Hematopoietic multipotent progenitor cell (in vitro differentiated cells): ENCODE results near the gene CDC14A. TPM values are rescaled to one million over a fixed set of nuclear protein-coding genes. Genes with fewer than 3 reads are reported as not detected.
"Not testable (repeated sequence)": the region's sequence is repeated elsewhere in the genome, so short reads cannot be mapped to it uniquely, and the experiment has no call there.

Experiments
- DNase-seq, 3 donors: peaks; one replicate each; pipeline ENCODE4 v3.0.0-alpha.2; 2011 to 2015; ENCODE audit warnings: low read depth in 2 of 3, low spot score in 2 of 3
- total RNA-seq: library from RNA; depleted of rRNA; stranded (reverse); fragments of >200 nt; gene quantifications from one replicate; pipeline ENCODE4 v1.2.3, GENCODE V29; 2012

CDC14A gene
- total RNA-seq, 1 donor = 39.6 TPM

DNA sequence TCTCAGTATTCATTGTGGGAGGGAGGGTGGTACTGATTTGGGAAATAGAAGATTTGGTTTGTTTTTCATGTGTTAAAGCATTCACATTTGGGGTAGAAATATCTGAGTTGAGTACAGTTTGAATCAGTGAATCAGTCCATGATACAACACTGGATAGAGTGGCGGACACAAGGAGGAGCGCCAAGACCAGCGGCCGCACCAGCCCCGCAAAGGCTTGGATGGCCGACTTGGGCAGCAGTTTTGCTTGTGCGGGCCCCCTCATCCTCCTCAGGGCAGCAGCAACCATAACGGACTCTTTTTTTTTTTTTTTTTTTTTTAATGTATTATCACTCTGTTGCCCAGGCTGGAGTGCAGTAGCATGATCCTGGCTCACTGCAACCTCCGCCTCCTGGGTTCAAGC, 20.0 kb upstream of the CDC14A start:
- no peak for DNase-seq

DNA sequence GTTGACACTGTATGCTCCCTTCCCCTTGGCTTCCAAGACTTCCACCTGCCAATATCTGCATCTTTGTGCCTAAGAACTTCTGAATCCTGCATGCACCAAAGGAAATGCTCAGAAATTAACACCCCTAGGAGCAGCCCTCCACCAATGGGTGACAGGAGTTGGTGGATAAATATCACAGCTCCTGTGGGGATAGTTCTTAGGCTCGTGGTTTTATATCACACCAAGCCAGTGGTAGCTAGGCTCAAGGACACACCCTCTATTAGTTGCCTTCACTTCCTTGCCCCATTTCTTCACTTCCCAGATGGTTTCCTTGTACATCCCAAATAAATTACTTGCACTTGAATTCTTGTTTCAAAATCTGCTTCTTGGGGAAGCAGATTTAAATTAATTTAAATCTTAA, 16.9 kb upstream of the CDC14A start:
- DNase-seq = no peak

DNA sequence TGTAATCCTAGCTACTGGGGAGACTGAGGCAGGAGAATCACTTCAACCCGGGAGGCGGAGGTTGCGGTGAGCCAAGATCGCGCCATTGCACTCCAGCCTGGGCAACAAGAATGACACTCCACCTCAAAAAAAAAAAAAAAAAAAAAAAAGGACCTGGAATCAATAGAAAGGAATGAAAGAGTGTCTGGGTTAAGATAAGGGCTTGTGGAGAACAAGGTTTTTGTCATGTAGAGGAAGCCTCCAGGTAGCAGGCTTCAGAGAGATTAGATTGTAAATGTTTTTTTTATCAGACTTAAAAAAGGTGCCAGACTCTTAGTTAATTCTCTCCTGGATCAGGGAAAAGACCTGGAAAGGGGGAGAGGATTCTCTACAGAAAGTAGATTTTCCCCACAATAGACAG, 14.4 kb upstream of the CDC14A start:
- DNase-seq = not testable (repeated sequence)

DNA sequence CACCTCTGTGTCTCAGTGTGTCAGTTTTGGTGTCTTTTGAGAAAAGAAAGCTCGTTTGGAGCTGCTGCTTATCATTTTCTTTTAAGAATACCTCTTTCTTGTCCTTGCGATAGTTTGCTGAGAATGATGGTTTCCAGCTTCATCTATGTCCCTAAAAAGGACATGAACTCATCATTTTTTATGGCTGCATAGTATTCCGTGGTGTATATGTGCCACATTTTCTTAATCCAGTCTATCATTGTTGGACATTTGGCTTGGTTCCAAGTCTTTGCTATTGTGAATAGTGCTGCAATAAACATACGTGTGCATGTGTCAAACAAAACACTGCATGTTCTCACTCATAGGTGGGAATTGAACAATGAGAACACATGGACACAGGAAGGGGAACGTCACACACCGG, 12.6 kb upstream of the CDC14A start:
- DNase-seq = not testable (repeated sequence)

DNA sequence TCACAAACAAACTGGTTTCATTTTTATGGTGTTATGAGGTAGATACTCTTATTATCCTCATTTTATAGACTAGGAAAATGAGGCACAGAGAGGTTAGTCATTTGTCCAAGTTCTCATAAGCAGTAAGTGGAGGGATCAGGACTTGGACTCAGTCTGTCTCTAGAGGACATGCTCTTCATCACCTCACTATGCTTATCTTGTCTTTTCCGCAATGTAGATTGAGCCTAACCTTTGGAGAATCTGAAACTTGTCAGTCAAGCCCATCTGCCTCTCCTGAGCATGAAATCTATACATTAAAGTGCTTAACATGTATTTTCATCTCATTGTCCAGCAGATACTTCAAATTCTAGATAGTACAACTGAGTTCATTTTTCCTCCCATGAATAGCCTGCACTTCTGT, 11.8 kb upstream of the CDC14A start:
- no peak for DNase-seq

DNA sequence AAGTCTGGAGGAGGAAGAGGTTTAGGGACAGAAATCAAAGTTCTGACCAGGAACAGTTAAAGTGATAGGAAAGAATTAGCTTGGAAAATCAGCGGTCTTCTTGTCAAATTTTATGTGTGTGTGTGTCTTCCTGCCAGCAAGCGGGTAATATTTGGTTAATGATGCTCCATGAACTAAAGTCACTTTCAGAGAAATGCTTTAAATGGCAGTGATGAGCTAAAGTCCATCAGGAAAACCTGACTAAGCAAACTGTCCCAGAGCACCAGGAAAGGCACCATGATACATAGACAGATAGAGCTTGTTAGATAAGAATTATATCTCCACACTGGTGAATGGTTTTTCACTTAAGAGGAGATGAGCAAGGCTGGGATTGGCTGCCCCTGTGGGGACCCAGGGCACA, 10.0 kb upstream of the CDC14A start:
- DNase-seq = no peak

DNA sequence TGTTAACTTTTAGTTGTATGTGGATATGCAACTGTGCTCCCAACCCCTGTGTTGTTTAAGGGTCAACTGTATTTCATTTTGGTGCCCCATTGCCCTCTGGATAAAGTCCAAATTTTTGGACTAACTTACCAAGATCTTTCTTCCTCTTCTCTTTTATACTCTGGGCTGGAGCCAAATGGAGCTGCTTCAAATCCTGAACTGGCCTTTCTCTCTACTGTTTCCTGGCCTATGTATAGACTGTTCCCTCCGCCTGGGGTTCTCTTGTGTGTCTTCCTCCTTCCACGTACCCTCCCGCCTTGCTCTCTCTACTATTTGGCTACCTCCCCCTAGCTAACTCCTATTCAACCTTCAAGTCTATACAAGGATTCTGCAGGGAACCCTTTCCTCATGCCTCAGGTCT, 8.4 kb upstream of the CDC14A start:
- no peak for DNase-seq

DNA sequence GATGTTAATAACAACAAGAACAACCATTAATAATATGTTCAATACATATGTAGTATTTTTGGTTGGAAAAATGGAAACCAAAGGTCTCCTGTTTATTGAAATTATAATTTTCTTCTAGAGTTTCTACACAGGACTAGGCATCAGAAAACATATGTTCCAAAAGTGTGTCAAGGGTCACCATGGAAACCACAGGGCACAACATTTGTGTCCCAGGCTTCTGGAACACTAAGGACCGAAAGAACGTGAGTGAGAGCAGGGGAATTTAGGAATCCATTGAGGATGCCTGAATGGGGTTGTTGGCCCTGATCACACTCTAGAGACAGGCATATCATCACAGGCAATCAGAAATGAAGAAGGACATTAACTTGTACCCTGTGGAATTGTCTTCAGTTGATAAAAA, 7.5 kb upstream of the CDC14A start:
- DNase-seq = no peak

DNA sequence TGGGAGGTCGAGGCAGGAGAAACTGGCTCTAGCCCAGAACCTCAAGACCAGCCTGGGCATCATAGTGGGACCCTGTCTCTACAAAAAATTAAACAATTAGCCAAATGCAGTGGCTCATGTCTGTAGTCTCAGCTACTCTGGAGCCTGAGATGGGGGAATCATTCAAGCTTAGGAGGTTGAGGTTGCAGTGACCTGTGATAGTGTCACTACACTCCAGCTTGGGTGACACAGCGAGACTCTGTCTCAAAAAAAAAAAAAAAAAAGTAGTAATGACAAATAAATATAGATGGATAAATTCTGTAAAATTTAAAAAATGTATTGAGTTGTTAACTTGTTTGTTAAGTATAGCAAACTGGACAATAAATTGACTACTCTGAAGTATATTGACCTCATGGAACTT, 5.9 kb upstream of the CDC14A start:
- DNase-seq = no peak

DNA sequence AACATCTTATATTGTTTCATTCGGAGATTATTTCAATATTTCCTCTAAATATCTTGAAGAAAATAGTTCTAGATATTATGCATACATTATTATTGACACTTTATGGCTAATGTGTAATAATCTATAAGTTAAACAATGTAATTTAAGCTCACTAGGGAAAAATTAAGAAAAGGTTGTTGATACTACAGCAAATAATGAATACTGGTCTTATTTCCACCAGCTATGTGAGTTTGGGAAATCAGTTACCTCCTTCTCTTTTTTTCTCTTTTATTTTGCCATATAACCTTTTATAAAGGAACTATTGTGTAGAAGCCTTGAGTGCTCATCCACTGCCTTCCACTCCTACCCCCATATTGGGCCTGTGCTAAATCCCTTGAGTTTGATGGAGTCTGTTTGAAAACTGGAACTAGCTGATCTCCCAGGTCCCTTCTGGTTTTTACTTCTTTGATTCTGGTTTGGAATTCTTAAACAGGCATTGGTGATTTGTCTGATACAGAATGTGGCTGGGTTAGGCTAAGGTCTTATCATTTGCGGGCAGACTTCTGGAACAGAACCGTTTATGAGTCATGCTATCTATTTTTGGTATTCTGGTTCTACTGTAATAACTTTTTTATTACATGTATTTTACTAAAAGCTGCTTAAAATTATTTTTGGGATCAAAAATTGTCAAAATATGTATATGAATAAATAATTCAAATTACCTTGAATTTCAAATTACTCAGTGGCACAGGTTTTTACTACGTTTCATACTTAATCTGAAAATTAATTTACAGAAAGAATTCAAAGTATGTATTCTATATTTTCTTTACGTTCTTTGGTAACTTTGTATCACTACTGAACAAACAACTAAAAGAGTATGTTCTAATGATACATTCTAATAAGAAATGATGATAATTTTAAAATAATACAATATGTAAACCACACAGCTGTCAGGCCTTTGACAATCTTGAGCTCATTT, 5.0 kb upstream of the CDC14A start:
- peak in 2 of 3 donors; percentile 60 to 64 for DNase-seq

DNA sequence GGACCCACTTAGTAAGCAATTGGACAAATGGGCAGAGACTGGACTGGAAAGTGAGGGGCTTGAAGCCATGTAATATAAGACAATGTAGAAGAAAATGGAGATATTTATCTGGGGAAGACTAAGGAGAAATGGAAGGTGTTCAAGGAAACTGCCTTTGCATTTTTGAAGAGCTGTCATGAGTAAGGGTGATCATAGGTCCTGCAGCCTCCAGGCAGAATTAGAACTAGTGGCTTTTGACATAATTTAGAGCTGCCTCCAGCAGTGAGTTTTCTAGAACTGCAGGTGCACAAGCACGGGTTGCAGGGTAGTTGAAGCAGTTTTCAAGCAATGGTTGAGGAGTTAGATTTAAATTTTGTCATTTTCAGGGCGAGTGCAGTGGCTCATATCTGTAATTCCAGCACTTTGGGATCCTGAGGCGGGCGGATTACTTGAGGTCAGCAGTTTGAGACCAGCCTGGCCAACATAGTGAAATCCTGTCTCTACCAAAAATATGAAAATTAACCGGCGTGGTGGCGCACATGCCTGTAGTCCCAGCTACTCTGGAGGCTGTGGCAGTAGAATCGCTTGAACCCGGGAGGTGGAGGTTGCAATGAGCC, 3.7 kb upstream of the CDC14A start:
- no peak for DNase-seq

DNA sequence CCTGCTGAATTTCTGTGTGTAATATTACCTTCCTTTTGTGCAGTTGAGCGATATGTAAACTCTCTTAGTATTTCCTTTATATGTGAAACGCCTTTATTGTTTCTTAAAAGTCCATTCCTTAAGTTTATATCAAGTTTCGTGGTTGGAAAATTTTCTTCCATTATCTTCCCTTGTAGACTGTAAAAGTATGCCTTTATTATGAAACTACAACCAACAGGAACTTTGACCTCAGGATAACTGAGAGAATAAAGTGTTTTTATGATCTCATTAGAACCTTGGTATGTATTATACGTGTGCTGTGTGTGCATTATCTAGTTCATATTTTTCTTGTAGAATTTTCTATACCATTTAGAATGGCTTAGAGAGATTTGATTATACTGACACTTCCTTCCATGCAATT, 3.1 kb upstream of the CDC14A start:
- DNase-seq = no peak

DNA sequence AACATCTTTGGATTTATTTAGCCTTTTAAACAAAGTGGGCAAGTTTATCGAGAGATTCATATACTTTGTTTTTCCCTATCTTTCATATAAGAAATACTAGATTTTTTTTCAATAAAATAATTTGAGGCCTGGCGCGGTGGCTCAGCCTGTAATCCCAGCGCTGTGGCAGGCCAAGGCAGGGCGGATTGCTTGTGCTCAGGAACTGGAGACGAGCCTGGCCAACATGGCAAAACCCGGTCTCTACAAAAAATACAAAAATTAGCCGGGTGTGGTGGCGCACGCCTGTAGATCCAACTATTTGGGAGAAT, 1.6 kb upstream of the CDC14A start:
- no peak for DNase-seq

DNA sequence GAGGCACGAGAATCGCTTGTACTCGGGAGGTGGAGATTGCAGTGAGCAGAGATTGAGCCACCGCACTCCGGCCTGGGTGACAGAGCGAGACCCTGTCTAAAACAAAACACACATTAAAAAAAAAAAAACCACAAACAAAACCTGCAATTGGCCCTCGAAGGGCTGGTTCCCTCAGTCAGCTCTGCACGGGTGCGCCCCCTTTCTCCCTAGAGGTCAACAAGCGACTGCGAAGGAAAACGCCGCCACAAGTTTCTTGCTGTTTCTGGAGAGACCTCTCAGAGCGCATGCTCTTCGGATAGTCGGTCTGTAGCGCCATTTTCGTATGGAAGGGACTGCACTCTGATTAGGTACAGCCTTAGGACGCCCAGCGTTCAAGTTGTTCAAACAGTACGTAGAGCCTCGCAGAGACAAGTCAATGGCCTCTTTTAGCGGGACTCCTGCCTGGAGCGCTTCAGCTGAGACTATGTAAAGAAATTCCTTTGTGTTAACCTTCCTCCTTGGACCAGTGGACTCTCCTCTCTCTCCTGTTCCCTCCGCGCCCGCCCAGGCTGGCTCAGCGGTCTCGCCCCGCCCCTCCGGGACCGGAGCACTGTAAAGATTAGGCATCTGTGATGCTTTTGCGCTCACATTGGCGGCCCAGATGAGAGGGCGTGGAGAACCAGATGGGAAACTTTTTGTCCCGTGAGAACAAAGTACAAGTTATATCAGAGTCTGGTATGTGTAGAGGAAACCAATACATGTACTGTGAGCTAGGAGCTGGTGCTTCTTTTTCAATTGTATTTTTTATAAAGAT, 1.0 kb upstream of the CDC14A start:
- DNase-seq = peak; percentile 73 to 97 (median 95)

DNA sequence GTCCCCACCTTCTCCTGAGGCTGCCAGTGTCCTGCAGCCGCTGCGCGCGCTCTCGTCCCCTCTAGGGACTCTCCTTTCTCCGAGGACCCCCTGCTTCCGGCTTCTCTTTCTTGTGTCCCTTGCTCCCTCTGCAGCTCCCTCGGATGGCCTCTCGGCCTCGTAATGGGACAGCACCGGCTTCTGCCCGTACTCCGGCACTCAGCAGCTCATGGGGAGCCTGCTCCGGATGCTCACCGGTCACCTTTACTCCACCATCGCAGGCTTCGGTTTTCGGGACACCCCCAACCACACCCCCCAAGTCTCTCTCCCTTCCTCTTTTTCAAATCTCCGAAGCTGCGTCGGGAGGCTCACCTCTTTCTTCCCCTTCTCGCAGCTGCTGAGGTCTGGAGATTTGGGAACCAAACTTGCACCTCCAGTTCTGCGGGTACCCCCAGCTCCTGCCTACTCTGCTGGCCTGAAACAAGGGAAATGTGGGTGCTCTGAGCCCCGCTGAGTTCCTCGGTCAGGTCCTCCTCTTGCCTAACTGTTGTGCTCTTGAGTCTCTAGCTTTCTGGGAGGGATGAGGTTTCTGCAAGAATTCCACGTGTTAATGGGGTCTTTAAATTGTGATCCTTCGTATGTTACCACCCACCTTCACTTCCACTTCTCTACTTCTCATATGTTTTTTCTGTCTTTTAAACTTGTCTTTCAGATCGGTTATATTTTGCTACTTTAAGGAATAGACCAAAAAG, 930 bp downstream of the CDC14A start:
- peak in 2 of 3 donors; percentile 52 to 54 for DNase-seq

DNA sequence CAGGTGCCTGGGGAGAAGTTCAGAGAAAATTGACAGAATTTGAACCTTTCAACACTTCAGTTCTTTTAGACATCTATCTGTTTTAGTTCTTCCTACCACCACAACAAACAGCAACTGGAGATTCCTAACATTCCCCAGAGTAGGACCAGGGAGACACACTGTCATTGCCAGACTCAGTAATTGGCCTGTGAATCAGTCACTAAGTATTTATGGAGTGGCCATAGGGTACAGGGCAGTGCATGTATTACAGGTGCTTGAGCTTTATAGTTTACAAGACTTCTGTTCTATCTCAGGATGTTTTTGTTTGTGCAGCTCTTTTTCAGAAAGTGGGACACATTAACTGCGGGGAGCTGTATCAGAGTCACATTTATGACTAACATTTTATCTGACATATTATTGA, 1.7 kb downstream of the CDC14A start:
- DNase-seq = no peak

DNA sequence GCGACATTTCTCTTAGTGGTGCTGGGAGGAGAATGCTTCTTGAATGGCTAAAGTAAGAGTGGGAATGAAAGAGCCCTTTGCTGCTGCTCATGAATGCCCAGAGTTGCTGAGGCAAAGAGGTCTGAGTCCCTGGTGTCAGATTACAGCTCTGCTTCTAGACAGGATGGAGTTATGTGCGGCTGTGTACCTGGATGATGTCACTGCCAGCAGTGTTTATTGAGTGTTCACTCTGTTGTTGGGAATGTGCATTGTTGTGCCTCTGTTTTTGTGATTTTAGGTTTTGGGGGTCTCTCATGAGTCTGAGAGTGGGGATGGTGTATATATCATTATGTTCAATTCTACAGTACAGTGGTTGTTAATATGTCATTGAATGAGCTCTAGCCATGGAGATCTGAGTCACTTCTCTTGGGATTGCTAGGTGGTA, 2.7 kb downstream of the CDC14A start:
- DNase-seq = no peak

DNA sequence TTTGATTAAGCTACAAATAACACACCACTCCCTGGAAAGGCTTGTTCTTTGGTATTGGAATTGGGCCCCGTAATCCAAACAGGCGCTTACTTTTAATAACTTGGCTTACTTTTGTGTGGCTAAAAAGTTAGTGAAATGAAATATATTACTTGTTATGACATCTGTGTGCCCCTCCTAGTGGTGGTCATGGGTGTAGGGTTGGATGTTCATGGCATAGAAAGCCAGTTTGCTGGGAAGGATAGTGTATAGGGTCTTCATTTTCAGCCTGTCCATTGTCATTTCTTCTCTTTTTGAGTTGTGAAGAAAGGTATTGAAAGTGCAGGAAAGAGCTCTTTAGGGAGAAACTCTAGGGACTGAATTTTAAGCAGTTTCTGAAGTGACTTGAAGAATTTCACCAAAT, 5.9 kb downstream of the CDC14A start:
- DNase-seq = peak in 2 of 3 donors; percentile 40 to 59

DNA sequence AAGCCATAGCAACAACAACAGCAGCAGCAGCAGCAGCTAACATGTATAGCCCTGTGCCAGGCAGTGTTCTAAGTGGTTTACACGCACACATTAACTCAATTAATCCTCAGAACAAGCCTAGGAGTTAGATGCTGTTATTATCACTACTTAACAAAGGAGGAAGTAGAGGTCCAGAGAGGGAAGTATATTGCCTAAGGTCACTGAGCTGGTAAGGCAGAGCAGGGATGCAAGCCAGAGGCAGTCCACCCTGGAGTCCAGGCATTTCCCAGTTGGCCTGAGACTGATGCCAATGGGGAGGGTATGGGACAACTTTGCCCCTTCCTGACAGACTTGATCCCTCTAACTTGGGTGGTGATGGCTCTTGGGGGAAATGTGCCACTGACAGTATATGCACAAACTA, 6.8 kb downstream of the CDC14A start:
- DNase-seq = no peak

DNA sequence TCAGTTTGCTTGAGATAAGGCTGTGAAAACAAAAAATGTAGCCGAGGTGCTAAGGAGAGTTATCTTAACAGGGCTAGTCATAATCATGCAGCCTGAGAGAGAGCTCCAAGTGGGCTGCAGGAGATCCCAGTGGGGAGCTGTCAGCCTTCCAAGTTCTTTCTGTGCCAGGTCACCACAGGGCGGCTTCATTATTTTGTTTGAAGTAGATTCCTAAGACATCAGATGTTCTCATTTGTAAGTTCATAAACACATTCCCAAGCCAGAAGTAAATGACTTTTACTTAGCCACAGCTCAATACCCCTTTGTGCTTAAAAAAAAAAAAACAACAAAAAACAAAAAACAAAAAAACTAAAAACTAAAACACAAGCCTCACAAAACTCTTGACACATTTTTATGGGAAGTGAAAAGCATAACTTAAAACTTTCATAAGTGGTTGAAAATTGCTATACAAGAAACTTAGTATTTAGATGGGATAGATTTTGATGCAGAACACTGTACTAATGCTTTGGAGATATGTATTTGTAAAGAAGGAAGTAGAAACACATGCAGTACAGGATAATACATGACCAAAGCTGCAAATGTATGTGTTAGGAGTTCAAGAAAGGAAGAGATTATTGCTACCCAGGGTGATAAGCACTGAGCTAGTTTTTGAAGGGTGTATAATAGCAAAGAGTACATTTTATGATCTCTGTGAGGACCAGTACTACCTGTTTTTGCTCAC, 8.6 kb downstream of the CDC14A start:
- no peak for DNase-seq
